ENCODE data around the gene VASH2. TPM values are rescaled to one million over a fixed set of nuclear protein-coding genes. Genes with fewer than 3 reads are reported as not detected.
A peak's percentile ranks its signal among the peaks of the same experiment; 100 is the strongest.
"Not testable (repeated sequence)": the region's sequence is repeated elsewhere in the genome, so short reads cannot be mapped to it uniquely, and the experiment has no call there.

The VASH2 gene
- total RNA-seq = 0.17 and 0.19 TPM in 2 replicates

- peak; percentile 79 for DNase-seq
Observed at GRCh38 chr1:212950243-212951125, at the start of gene VASH2. Gene VASH2 (plus strand): TSS chr1:212950541. CDS start chr1:212951543, 1,002 bp downstream.

DNA sequence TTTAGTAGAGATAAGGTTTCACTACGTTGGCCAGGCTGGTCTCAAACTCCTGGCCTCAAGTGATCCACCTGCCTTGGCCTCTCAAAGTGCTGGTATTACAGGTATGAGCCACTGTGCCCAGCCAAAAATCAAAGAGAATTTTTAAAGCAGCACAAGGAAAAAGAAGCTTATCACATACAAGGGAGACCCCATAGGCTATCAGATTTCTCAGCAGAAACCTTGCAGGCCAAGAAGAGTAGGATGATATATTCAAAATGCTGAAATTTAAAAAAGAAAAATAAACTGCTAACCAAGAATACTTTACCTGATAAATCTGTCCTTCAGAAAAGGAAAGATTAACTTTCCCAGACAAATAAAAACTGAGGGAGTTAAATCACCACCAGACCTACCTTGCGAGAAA is 49.1 kb upstream of the VASH2 start:
- no peak for DNase-seq

DNA sequence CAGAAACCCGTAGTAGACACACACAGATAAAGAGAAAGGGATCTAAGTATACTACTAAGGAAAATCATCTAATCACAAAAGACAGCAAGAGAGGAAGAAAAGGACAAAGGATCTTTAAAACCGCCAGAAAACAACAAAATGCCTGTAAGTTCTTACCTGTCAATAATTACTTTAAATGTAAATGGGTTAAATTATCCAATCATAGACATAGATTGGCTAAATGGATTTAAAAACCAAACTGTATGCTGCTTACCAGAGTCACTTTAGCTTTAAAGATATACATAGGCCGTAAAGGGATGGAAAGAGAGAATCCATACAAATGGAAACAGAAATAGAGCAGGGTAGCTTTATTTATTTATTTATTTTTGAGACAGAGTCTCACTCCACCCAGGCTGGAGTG is 48.3 kb upstream of the VASH2 start:
- DNase-seq = no peak

- no peak for DNase-seq
Observed at GRCh38 chr1:212903664-212904063, 46.7 kb upstream of the VASH2 start.

- not testable (repeated sequence) for DNase-seq
Observed at GRCh38 chr1:212908071-212908470, 42.3 kb upstream of the VASH2 start.

GRCh38 chr1:212908971-212909370 is 41.4 kb upstream of the VASH2 start:
- no peak for DNase-seq

DNA sequence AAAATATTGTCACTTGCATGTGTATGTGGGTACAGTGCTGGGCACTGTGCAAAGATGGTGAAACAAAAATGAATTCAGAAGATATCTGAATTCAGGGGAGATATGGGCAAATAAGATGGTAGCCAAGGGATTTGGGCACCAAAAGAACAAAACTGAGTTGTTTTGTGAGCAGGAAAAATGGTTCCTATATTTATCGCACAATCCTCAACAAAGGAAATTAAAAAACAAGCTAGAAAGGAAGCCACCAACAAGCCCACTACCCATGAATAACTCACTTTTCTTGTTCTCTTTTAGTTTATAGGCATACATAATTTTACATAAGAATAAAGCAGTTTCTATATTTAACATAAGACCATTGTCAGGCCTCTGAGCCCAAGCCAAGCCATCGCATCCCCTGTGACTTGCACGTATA is 40.7 kb upstream of the VASH2 start:
- DNase-seq = no peak

- DNase-seq = not testable (repeated sequence)
Observed at GRCh38 chr1:212910213-212910612, 40.1 kb upstream of the VASH2 start.

DNA sequence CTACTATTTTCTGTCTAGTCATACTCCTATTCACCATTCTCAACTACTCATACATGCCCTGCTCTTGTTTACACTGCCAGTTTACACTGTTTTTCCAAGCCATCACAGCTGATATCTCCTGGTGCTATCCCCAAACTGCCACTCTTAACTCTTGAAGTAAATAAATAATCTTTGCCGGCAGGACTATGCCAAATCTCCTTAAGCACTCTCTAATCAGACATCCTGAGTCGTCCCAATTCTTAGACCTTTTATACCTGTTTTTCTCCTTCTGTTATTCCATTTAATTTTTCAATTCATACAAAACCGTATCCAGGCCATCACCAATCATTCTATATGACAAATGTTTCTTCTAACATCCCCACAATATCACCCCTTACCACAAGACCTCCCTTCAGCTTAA is 36.7 kb upstream of the VASH2 start:
- not testable (repeated sequence) for DNase-seq

- DNase-seq = not testable (repeated sequence)
Observed at GRCh38 chr1:212914110-212914509, 36.2 kb upstream of the VASH2 start.

DNA sequence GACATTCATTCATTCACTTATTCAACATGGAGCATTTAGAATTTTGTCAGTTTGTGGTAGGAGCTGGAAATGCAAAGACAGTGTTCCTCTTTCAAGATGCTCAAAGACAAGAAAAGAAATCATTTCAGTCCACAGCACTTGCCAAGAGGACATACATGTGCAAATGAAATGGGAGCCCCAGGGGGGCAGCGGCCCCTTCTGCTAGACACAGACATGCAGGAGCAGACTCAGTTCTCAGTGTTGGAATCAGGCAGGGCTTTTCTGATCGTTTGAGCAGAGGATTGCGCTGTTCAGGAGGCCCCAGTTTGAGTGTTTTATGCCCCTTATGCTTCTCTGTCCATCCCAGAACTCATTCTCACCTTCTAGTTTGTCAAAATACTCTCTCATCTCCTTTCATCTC is 35.6 kb upstream of the VASH2 start:
- DNase-seq = no peak

DNA sequence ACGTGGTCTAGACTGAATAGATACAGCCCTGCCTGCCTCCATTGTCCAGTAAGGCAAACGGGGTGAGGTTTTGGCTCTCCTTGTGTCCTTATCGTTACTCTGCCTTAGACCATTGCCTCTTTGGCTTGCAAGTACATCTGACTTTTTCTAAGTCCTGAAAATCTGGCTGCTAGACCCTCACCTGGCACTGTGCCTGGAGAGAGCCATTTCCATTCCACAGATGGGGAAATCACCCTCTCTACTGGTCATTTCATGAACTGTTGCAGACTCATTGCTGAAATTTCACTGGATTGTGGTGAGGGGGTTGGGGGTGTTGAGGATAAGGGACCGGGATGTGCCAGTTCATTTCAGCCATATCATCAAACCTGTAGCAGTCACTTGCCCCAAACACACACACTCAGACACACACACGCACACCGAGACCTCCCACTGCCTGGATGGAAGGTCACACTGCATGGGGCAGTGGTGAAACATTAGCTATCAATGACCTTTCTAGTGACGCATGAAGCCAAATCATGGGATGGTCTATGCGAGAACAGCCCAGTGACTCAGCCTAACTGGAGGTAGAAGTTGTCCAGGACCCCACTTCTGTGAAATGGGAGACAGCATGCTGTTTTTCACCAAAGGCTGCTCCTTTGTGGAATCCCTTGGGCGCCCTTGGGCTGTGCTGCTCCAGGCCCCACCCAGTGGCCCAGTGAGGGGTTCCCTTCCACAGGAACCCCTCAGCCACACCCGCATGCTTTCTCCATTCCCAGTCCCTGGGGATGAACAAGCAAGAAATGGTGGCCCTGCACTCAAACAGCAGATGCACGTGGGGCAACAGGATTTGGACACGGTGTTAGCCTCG is 34.9 kb upstream of the VASH2 start:
- peak; percentile 59 for DNase-seq

DNA sequence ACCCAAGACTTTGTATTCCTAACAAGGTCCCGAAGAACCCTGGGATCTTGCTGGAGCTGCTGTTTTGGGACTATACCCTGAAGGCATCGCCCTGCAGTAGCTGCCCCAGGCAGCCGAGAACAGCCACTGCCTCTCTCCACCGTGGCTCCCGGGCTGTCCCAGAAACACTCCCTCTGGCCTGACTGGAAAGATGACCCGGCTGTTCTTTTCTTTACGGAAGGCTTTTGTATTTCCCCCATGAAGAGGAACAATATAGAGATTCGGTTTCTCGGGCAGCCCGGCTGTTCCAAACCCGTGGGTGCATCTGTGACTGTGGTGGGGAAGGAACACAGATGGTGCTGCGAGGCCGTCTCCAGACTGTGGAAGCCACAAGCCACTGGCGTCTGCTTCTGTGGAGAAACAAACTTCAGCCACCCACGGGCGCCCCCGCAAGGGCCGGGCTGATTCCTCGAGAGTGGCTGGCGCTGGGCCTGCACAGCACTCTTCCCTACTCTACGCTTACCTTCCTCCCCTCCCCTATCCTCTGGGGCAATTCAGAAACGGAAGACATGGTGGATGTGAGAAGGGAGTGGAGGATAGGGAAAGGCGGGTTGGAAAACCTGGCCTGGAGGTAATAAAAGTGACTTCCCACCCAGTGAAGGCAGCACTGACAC is 33.7 kb upstream of the VASH2 start:
- peak; percentile 30 for DNase-seq

GRCh38 chr1:212917134-212917485 is 33.2 kb upstream of the VASH2 start:
- DNase-seq = no peak

GRCh38 chr1:212917858-212918257 is 32.5 kb upstream of the VASH2 start:
- no peak for DNase-seq

DNA sequence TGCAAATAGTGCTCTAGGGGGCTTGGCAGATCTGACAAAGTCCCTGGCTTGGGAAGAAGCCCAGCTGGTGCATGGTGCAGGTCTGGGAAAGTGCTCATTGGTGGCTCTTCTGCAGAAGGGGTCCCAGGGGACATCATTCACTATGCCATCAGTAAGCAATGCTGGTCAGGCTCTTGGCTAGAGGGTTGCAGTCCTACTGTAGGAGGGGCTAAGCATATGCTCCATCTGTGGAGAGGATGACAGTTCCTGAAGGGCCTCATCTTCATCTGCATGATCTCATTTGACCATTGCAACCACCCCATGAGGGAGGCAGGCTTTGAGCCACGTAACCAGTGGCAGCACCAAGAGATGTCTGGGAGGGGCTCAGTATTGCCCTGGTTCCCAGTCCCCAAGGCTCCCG is 31.5 kb upstream of the VASH2 start:
- no peak for DNase-seq

GRCh38 chr1:212920246-212920645 is 30.1 kb upstream of the VASH2 start:
- no peak for DNase-seq

- DNase-seq = peak; percentile 12
Observed at GRCh38 chr1:212920896-212921295, 29.4 kb upstream of the VASH2 start.

- no peak for DNase-seq
Observed at GRCh38 chr1:212922016-212922415, 28.3 kb upstream of the VASH2 start.

DNA sequence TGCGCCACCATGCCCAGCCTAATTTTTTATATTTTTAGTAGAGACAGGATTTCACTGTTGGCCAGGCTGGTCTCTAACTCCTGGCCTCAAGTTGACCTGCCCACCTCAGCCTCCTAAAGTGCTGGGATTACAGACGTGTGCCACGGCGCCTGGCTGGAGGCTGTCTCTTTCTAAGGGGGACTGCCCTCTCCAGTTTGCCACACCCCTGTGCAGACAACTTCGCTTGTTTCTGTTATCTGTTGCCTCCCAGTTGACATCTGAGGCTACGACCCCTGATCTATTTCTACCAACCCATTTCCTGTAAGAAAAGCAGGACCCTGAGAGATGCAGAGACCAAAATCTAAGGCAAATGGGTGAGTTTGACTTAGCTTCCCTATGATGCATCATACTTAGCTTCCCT is 24.0 kb upstream of the VASH2 start:
- DNase-seq = no peak

- DNase-seq = no peak
Observed at GRCh38 chr1:212928323-212929291, 21.7 kb upstream of the VASH2 start.
